GM10266 (cell line): ENCODE measurements around the gene CES3.
A peak's percentile ranks its signal among the peaks of the same experiment; 100 is the strongest.

Source experiments
- DNase-seq: peaks from one replicate; pipeline ENCODE4 v3.0.0; 2012; ENCODE audit errors: extremely low spot score
- CTCF ChIP-seq: IDR thresholded peaks from 2 replicates; pipeline ENCODE4 v1.5.1; 2012; ENCODE audit warnings: mild to moderate bottlenecking, low read depth; ENCODE audit not compliant: control insufficient read depth, insufficient read depth; ENCODE audit errors: missing control alignments

The CES3 gene

GRCh38 chr16:67015313-67015731, 54.3 kb downstream of the CES3 start:
- TF ChIP-seq CTCF, result peak; percentile 11
- no peak for DNase-seq

- no peak for TF ChIP-seq CTCF
- DNase-seq, result no peak
Measured at GRCh38 chr16:67016143-67016542, 55.1 kb downstream of the CES3 start.

- no peak for TF ChIP-seq CTCF
- DNase-seq, result no peak
Measured at GRCh38 chr16:67016681-67017420, 55.8 kb downstream of the CES3 start.

- no peak for DNase-seq
- TF ChIP-seq CTCF, result no peak
Measured at GRCh38 chr16:67017421-67017750, 56.3 kb downstream of the CES3 start.

GRCh38 chr16:67017810-67018488, 56.9 kb downstream of the CES3 start:
- TF ChIP-seq CTCF, result peak; percentile 92
- DNase-seq, result peak; percentile 89

GRCh38 chr16:67019171-67019570, 58.1 kb downstream of the CES3 start:
- no peak for TF ChIP-seq CTCF
- no peak for DNase-seq

GRCh38 chr16:67021321-67021720, 60.3 kb downstream of the CES3 start:
- no peak for DNase-seq
- TF ChIP-seq CTCF, result no peak
